ENCODE results near the gene TIE1.

TIE1 gene

GRCh38 chr1:43365678-43366077 lies 64.9 kb downstream of the TIE1 start (continued):
- TF ChIP-seq POU6F1 (CRISPR knock-in tag; IDR thresholded peaks at IDR 0.05; ENCODE audit: borderline replicate concordance, low read depth) = no peak
- TF ChIP-seq SNAI2 (CRISPR knock-in tag; IDR thresholded peaks at IDR 0.05) = no peak
- TF ChIP-seq OSR1 (CRISPR knock-in tag; IDR thresholded peaks at IDR 0.05) = no peak
- no peak for TF ChIP-seq TCF4 (CRISPR knock-in tag; IDR thresholded peaks at IDR 0.05; ENCODE audit: borderline replicate concordance)
- no peak for TF ChIP-seq ZNF8 (CRISPR knock-in tag; IDR thresholded peaks at IDR 0.05)
- no peak for TF ChIP-seq CREB5 (CRISPR knock-in tag; IDR thresholded peaks at IDR 0.05; ENCODE audit: low read depth)
- TF ChIP-seq ZFP3 (CRISPR knock-in tag; IDR thresholded peaks at IDR 0.05) = no peak

GRCh38 chr1:43366179-43366578 lies 65.4 kb downstream of the TIE1 start:
- TF ChIP-seq PATZ1 (CRISPR knock-in tag; IDR thresholded peaks at IDR 0.05; ENCODE audit: borderline replicate concordance) = no peak
- TF ChIP-seq ZFP30 (CRISPR knock-in tag; IDR thresholded peaks at IDR 0.05) = no peak
- TF ChIP-seq ZNF565 (CRISPR knock-in tag; conservative IDR thresholded peaks at IDR 0.05; ENCODE audit: low read depth) = no peak
- TF ChIP-seq ZNF70 (CRISPR knock-in tag; IDR thresholded peaks at IDR 0.05) = no peak
- ATAC-seq = no peak

GRCh38 chr1:43366601-43367025 lies 65.8 kb downstream of the TIE1 start:
- TF ChIP-seq CSRNP3 (CRISPR knock-in tag; IDR thresholded peaks at IDR 0.05) = no peak
- no peak for TF ChIP-seq ZFP30 (CRISPR knock-in tag; IDR thresholded peaks at IDR 0.05)
- TF ChIP-seq ESRRG (CRISPR knock-in tag; IDR thresholded peaks at IDR 0.05) = no peak
- no peak for TF ChIP-seq SNAI2 (CRISPR knock-in tag; IDR thresholded peaks at IDR 0.05)
- TF ChIP-seq CREB5 (CRISPR knock-in tag; IDR thresholded peaks at IDR 0.05; ENCODE audit: low read depth) = no peak
- no peak for TF ChIP-seq RARB (CRISPR knock-in tag; IDR thresholded peaks at IDR 0.05)
- no peak for TF ChIP-seq GLIS3 (CRISPR knock-in tag; IDR thresholded peaks at IDR 0.05)
- TF ChIP-seq OSR1 (CRISPR knock-in tag; IDR thresholded peaks at IDR 0.05) = no peak
- TF ChIP-seq ARNTL (CRISPR knock-in tag; IDR thresholded peaks at IDR 0.05; ENCODE audit: borderline replicate concordance, low read depth) = no peak
- no peak for TF ChIP-seq TOX (CRISPR knock-in tag; IDR thresholded peaks at IDR 0.05; ENCODE audit: borderline replicate concordance)
- no peak for TF ChIP-seq TCF4 (CRISPR knock-in tag; IDR thresholded peaks at IDR 0.05; ENCODE audit: borderline replicate concordance)
- TF ChIP-seq ZNF70 (CRISPR knock-in tag; IDR thresholded peaks at IDR 0.05) = no peak
- ATAC-seq = no peak

GRCh38 chr1:43367026-43367903 lies 66.5 kb downstream of the TIE1 start:
- ATAC-seq = peak; percentile 80
- TF ChIP-seq OSR1 (CRISPR knock-in tag; IDR thresholded peaks at IDR 0.05) (no peak), BACH2 (CRISPR knock-in tag; IDR thresholded peaks at IDR 0.05; ENCODE audit: borderline replicate concordance) (no peak), PATZ1 (CRISPR knock-in tag; IDR thresholded peaks at IDR 0.05; ENCODE audit: borderline replicate concordance) (no peak), ZFP3 (CRISPR knock-in tag; IDR thresholded peaks at IDR 0.05) (no peak), SNAI2 (CRISPR knock-in tag; IDR thresholded peaks at IDR 0.05) (no peak), CSDC2 (CRISPR knock-in tag; IDR thresholded peaks at IDR 0.05) (no peak), ESRRG (CRISPR knock-in tag; IDR thresholded peaks at IDR 0.05) (no peak), PPARA (CRISPR knock-in tag; IDR thresholded peaks at IDR 0.05; ENCODE audit: borderline replicate concordance) (no peak), ZFP30 (CRISPR knock-in tag; IDR thresholded peaks at IDR 0.05) (no peak), TOX (CRISPR knock-in tag; IDR thresholded peaks at IDR 0.05; ENCODE audit: borderline replicate concordance) (no peak), POU6F1 (CRISPR knock-in tag; IDR thresholded peaks at IDR 0.05; ENCODE audit: borderline replicate concordance, low read depth) (no peak), TCF4 (CRISPR knock-in tag; IDR thresholded peaks at IDR 0.05; ENCODE audit: borderline replicate concordance) (no peak), RARB (CRISPR knock-in tag; IDR thresholded peaks at IDR 0.05) (no peak), ZNF565 (CRISPR knock-in tag; conservative IDR thresholded peaks at IDR 0.05; ENCODE audit: low read depth) (no peak), ZC3H10 (CRISPR knock-in tag; IDR thresholded peaks at IDR 0.05) (no peak), ARNTL (CRISPR knock-in tag; IDR thresholded peaks at IDR 0.05; ENCODE audit: borderline replicate concordance, low read depth) (no peak)

Data from SK-N-SH treated with all-trans-retinoic acid at 6 μM for 48 hours (cell line).